GM10248 (cell line): ENCODE data around the gene CDH3.

ENCODE experiments used
- CTCF ChIA-PET: fragments of 300-600 bp; sonication (Branson Sonifier 250); formaldehyde crosslinking; extraction: SDS; loops from one replicate; lab custom pipeline; 2021; ENCODE audit warnings: antibody characterized with exemption; lab: Yijun Ruan, JAX
- POLR2A ChIA-PET: fragments of 350-650 bp; sonication (Branson Sonifier 250); formaldehyde crosslinking; extraction: SDS; loops from one replicate; lab custom pipeline; 2020; ENCODE audit warnings: antibody characterized with exemption; lab: Yijun Ruan, JAX
- DNase-seq: peaks from one replicate; pipeline ENCODE4 v3.0.0; 2012; ENCODE audit errors: extremely low spot score
- CTCF ChIP-seq: IDR thresholded peaks from 2 replicates; pipeline ENCODE4 v1.5.1; 2012; ENCODE audit warnings: mild to moderate bottlenecking, low read depth; ENCODE audit errors: extremely low read depth, missing control alignments, control extremely low read depth

Gene CDH3

GRCh38 chr16:68744744-68745280 is 99.7 kb downstream of the CDH3 start:
- DNase-seq, result no peak
- POLR2A ChIA-PET, result no interaction called here
- no peak for TF ChIP-seq CTCF
- CTCF ChIA-PET, result no interaction called here

- TF ChIP-seq CTCF, result no peak
- ChIA-PET CTCF (interaction anchor here (2.0 kb wide), 1 partner anchor 53 kb away, joined by 5 read pairs; no protein-coding TSS in a partner anchor), POLR2A (no interaction called here)
- no peak for DNase-seq
Observed at GRCh38 chr16:68746951-68747350, 101.8 kb downstream of the CDH3 start.

GRCh38 chr16:68749432-68749831 is 104.3 kb downstream of the CDH3 start:
- no peak for DNase-seq
- POLR2A ChIA-PET, result no interaction called here

More at GRCh38 chr16:68749432-68749831, 104.3 kb downstream of the CDH3 start:
- TF ChIP-seq CTCF, result peak; percentile 6
- CTCF ChIA-PET, result interaction anchor here (0.8 kb wide), 1 partner anchor 11 kb away, joined by 3 read pairs; no protein-coding TSS in a partner anchor
